Measurements from ENCODE around the gene AGAP1.

DNA sequence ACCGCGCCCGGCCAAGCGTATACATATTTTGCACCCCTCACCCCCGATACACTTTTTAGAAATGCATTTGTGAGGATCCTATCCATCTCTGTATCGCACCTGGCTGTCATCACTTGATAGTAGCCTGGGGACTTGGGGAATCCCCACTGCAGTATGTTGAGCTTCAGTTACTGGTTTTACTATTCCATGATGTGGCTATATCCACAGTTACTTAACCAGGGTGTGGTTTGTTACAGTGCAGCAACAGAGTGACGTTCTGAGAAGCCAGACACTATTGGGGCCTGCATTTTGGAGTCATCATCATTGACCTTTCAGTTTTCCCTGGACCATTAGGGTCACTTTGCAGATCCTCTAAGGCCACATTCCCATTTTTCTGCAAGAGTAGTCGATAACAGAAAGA, 212.7 kb downstream of the AGAP1 start:
- TF ChIP-seq EP300 (IDR thresholded peaks at IDR 0.05) = no peak
- TF ChIP-seq, protein P1, sequence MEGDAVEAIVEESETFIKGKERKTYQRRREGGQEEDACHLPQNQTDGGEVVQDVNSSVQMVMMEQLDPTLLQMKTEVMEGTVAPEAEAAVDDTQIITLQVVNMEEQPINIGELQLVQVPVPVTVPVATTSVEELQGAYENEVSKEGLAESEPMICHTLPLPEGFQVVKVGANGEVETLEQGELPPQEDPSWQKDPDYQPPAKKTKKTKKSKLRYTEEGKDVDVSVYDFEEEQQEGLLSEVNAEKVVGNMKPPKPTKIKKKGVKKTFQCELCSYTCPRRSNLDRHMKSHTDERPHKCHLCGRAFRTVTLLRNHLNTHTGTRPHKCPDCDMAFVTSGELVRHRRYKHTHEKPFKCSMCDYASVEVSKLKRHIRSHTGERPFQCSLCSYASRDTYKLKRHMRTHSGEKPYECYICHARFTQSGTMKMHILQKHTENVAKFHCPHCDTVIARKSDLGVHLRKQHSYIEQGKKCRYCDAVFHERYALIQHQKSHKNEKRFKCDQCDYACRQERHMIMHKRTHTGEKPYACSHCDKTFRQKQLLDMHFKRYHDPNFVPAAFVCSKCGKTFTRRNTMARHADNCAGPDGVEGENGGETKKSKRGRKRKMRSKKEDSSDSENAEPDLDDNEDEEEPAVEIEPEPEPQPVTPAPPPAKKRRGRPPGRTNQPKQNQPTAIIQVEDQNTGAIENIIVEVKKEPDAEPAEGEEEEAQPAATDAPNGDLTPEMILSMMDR (IDR thresholded peaks at IDR 0.05) = no peak
- no peak for TF ChIP-seq POLR2A (IDR thresholded peaks at IDR 0.05)
